ENCODE data around the gene MEIOB.

GRCh38 chr16:1819611-1820010 is 52.4 kb downstream of the MEIOB start:
- TF ChIP-seq CTCF (optimal IDR thresholded peaks at IDR 0.05 in 1 of 3, IDR thresholded peaks at IDR 0.05 in 1 of 3, conservative IDR thresholded peaks at IDR 0.05 in 1 of 3; ENCODE audit: extremely low read depth in 1 of 3, insufficient read depth in 2 of 3, low read length in 3 of 3) = no peak
- TF ChIP-seq EZH2 (IDR thresholded peaks at IDR 0.05; ENCODE audit: low read length) = no peak

Data from keratinocyte (primary cell).